PC-3 (cell line): ENCODE data around the gene ADAMTSL3.

ENCODE experiments used
- EZH2 ChIP-seq: fragments of 300-600 bp; sonication (generic); IDR thresholded peaks from one replicate; pipeline ENCODE4 v1.6.1; 2017; ENCODE audit warnings: antibody characterized with exemption, mild to moderate bottlenecking, low read length; ENCODE audit not compliant: unreplicated experiment
- EZH2phosphoT487 ChIP-seq: fragments of 300-600 bp; sonication (generic); IDR thresholded peaks from 2 replicates; pipeline ENCODE4 v1.6.1; 2018; ENCODE audit warnings: mild to moderate bottlenecking, antibody characterized with exemption, low read length, borderline replicate concordance
- TF ChIP-seq, protein P1 (sequence below): fragments of 300-600 bp; sonication (generic); conservative IDR thresholded peaks from 2 replicates; pipeline ENCODE4 v1.5.1; 2017; ENCODE audit warnings: antibody characterized with exemption, low read depth, mild to moderate bottlenecking, low read length

GRCh38 chr15:84035399-84035766 lies 381.5 kb downstream of the ADAMTSL3 start:
- TF ChIP-seq, protein P1, sequence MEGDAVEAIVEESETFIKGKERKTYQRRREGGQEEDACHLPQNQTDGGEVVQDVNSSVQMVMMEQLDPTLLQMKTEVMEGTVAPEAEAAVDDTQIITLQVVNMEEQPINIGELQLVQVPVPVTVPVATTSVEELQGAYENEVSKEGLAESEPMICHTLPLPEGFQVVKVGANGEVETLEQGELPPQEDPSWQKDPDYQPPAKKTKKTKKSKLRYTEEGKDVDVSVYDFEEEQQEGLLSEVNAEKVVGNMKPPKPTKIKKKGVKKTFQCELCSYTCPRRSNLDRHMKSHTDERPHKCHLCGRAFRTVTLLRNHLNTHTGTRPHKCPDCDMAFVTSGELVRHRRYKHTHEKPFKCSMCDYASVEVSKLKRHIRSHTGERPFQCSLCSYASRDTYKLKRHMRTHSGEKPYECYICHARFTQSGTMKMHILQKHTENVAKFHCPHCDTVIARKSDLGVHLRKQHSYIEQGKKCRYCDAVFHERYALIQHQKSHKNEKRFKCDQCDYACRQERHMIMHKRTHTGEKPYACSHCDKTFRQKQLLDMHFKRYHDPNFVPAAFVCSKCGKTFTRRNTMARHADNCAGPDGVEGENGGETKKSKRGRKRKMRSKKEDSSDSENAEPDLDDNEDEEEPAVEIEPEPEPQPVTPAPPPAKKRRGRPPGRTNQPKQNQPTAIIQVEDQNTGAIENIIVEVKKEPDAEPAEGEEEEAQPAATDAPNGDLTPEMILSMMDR: peak; percentile 67
- TF ChIP-seq EZH2phosphoT487 (no peak), EZH2 (no peak)
